Activated T-cell treated with anti-CD3 and anti-CD28 coated beads for 4 hours (primary cell): Measurements from ENCODE around the gene SUPT20H.
A peak's percentile ranks its signal among the peaks of the same experiment; 100 is the strongest.
"Not testable (repeated sequence)": the region's sequence is repeated elsewhere in the genome, so short reads cannot be mapped to it uniquely, and the experiment has no call there.

ENCODE experiments used
- DNase-seq: peaks from one replicate; pipeline ENCODE4 v3.0.0-alpha.2; 2020

Gene SUPT20H

GRCh38 chr13:37068962-37069361, 9.5 kb upstream of the SUPT20H start:
- DNase-seq, result no peak

DNA sequence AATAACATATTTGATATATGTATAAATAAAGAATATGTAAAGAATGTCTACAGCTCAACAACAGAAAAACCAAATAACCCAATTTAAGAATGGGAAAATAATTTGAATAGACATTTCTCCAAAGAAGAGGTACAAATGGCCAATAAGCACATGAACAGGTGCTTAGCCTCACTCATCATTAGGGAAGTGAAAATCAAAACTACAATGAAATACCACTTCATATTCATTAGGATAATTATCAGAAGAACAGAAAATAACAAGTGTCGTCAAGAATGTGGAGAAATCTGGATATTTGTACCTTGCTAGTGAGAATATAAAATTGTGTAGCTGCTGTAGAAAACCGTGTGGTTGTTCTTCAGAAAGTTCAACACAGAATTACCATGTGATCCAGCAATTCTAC, 8.4 kb upstream of the SUPT20H start:
- no peak for DNase-seq

- DNase-seq, result no peak
Observed at GRCh38 chr13:37065890-37066526, 6.5 kb upstream of the SUPT20H start.

DNA sequence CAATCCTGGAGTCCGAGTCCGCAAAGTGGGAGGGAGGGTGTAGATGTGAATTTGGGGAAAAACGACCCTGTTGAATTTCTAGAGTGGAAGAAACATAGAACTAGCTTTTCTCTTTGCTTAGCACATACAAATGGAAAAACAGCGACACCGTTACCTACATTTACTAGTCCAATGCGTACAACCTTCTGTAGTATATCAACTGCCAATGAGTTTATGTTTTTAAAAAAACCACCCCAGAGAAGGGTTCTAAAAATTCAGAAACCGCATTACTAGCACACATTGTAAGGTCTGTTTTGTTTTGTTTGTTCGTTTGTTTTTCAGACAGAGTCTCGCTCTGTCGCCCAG, 332 bp upstream of the SUPT20H start:
- no peak for DNase-seq

DNA sequence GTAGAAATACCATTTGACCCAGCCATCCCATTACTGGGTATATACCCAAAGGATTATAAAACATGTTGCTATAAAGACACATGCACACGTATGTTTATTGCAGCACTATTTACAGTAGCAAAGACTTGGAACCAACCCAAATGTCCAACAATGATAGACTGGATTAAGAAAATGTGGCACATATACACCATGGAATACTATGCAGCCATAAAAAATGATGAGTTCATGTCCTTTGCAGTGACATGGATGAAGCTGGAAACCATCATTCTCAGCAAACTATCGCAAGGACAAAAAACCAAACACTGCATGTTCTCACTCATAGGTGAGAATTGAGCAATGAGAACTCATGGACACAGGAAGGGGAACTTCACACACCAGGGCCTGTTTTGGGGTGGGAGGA, 3.3 kb downstream of the SUPT20H start:
- DNase-seq, result not testable (repeated sequence)

- not testable (repeated sequence) for DNase-seq
Observed at GRCh38 chr13:37053111-37053510, 6.4 kb downstream of the SUPT20H start.

- no peak for DNase-seq
Observed at GRCh38 chr13:37049810-37050209, 9.7 kb downstream of the SUPT20H start.

- DNase-seq, result no peak
Observed at GRCh38 chr13:37047846-37048245, 11.6 kb downstream of the SUPT20H start.

DNA sequence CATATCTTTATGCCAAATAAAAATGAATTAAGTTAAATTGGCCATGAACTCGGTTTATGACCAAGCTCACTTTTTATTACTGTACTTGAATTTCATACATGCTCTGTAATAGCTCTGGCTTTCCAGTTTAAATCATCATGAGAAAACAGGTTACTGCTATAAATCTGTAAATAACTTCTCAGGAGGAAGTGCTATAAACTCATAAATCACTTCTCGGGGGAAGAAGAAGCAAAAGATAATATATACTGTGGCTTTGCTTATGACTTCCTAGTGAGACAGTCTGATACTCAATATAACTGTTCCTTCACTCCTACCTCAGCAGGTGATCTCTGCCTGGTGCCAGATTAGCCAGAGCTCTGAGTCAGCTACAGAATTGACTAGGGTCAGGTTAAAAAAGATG, 12.5 kb downstream of the SUPT20H start:
- DNase-seq, result no peak

DNA sequence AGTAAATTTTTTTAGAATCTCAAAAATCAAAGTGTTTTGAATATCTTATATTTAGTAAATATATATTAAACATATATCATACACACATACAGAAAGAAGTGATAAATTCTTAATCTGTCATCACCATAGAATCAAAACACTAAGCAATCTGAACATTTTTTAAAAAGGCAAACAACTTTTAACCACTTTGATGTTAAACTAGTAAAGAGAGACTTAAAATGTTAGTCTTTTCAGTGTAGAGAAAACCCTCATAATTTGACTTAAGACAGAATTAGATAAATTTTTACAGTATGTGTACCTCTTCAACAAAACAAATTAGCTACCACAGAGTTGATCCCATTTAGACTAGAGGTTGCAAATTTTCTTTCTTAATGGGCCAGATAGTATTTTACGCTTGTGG, 13.4 kb downstream of the SUPT20H start:
- no peak for DNase-seq

GRCh38 chr13:37040789-37041188, 18.7 kb downstream of the SUPT20H start:
- no peak for DNase-seq

DNA sequence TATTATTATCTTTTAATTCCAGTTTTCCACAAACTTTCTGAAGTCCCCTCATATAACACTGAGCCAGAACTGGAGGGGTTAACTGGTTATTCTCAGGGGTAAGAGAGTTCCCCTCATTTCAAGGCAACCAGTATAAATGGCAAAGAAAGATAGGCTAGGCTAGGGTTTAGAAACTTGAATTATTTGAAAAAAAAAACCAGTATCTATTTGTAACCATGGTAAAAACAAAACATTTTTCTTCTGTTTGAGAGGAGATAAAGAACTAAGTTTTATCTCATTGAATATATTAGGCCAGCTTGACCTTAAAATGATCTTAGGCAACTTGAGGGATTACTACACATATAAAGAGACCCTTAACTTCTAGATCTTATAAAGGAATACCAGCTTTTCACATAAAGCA, 19.6 kb downstream of the SUPT20H start:
- DNase-seq, result no peak

DNA sequence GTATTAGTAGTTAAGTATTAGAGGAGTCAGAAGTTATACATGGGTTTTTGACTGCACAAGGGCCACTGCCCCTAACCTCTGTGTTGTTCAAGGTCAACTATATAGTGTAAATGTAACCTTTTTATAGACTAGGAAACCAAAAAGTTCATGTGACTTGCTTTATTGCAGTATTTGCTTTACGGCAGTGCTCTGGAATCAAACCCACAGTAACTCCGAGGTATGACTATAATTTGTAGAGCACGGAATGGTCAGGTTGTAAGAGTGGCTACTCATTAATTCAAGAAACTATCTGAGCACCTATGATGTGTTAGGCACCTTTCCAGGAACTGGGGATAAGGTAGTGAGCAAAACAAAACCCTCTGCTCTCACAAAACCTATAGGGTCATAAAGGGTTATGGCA, 22.2 kb downstream of the SUPT20H start:
- DNase-seq, result no peak

DNA sequence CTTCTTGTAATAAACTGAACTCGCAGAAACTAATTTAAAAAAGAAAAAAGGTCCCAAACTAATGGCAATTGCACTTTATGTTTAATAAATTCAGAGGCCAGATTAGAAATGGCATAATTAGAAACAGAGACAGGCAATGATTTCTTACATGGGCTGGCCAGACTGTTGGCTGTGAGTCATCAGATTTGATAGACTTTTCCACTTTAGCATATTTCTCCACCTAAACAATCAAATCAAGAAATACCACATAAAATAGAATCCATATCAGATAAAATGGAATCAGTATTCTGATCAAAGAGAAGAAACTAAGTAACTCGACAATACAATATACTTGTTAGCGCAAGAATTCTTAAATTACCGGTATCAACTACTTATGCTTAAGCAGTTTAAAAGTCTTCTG, 29.9 kb downstream of the SUPT20H start:
- no peak for DNase-seq

DNA sequence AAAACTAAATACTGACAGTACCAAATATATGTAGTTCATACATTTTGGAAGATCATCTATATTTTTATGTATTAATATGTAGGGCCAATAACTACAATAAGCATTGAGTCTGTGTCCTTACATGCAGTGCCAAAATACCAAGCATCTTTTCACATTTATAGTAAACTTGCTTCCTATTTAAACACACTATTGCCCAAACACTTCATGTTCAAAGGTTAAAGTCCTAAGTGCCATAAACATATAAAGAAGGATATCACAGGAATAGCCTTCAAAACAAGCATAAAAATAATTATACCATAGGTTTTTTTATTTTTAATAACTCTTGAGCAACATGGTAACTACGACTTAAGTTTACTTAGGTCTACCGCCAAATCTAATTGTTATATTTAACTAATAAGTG, 31.8 kb downstream of the SUPT20H start:
- DNase-seq, result no peak

DNA sequence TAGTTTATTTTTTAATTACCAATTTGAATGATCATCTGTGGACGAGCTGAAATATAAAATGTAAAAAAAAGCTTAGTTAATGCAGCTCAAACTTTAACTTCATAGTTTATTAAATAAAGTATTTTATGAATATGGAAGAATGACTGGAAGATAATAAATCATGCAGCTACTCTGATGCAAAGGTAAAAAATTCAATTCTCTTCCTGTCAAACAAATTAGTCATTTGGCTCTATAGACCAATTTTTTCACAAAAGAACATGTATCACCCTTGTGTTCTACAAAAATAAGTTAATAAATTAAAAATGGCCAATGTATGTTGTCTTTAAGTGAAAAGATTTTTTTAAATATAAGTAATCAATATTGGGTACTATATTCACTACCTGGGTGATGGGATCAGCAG, 32.7 kb downstream of the SUPT20H start:
- no peak for DNase-seq

GRCh38 chr13:37023871-37024270, 35.6 kb downstream of the SUPT20H start:
- DNase-seq, result no peak

- DNase-seq, result no peak
Observed at GRCh38 chr13:37014609-37015008, 44.9 kb downstream of the SUPT20H start.

DNA sequence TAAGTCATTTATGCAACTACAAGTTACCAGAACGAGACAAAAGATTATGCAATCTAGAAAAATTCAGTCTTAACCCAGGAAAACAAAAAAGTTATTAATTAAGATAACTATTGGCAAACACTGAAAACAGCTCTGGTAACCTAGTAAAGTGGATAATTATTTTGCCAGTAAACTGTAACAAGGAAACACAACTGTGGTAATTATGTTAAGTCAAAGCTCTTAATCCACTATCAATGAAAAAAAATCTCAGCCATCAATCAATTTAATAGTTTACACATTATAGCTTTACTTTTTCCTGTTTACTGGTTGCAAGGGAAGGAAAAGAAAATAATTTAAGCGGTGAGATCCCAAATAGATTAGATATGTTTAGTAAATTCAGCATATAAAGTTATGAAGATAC, 47.7 kb downstream of the SUPT20H start:
- no peak for DNase-seq

GRCh38 chr13:37011002-37011401, 48.5 kb downstream of the SUPT20H start:
- no peak for DNase-seq

- no peak for DNase-seq
Observed at GRCh38 chr13:37010424-37010823, 49.1 kb downstream of the SUPT20H start.

GRCh38 chr13:37009692-37010091, 49.8 kb downstream of the SUPT20H start:
- DNase-seq, result no peak

GRCh38 chr13:37001921-37002250, 57.6 kb downstream of the SUPT20H start:
- DNase-seq, result no peak

DNA sequence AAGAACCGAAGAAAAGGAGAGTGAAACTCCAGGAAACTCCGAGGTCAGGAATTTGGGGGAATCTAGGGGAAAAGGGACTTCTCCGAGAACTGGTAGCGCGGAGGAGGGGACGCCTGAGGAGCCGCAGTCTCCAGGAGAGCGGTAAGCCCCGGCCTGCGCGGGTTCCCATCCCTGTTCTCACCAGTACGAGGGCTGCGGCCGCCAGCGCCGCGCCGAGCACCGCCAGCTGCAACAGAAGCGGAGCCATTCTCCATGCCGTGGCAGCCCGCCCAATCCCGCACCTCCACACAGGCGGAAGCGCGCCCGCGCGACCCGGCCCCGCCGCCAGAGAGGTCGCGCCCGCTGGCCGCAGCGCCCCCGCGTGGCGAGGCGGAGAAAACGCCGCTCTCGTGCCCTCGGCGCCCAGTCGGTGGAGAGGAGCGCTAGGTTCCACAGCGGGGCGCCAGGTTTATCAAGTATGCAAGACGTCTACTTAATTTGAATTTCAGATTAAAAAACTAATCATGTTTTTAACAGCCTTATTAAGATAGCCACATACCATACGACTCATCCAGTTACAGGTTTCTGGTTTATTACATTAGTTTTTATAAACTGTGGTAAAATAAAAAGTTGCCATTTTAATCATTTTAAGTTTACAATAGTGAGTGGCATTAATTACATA, 60.3 kb downstream of the SUPT20H start, which contains the start of gene ALG5:
TSS of gene ALG5 (minus strand) at position 287 of the 661 bp plus-strand sequence. CDS start at position 247, 40 bp downstream.
- peak; percentile 86 for DNase-seq

GRCh38 chr13:36998624-36999041, 60.9 kb downstream of the SUPT20H start:
- peak; percentile 4 for DNase-seq
